ENCODE data around the gene RASA3. TPM values are rescaled to one million over a fixed set of nuclear protein-coding genes. Genes with fewer than 3 reads are reported as not detected.

RASA3 gene
- total RNA-seq, 2 experiments from 2014 or later, result 97.2 to 99.3 TPM

DNA sequence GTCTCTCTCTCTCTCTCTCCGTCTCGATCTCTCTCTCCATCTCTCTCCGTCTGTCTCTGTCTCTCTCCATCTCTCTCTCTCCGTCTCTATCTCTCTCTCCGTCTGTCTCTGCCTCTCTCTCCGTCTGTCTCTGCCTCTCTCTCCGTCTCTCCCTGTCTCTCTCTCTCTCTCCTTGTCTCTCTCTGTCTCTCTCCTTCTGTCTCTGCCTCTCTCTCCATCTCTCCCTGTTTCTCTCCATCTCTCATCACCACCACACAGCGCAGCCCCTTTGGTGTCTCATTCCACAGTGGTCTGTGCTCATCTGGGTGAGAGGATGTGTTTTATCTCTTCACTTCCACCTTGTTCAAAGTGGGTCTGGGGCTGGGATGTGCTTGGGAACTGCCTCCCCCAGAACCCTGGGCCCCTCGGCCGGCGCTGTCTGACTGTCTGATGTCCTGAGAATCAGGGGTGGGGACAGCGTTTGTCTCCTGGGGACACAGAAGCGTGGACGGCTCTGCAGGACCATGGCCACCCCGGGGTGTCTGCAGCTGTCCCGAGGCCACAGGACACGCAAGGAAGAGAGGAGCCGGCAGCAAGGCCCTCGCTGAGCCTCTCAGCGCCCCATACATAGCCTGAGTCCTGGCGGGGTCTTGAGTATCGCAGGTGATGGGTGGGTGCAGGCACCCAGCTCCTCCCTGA, 118.3 kb downstream of the RASA3 start:
- no peaks in the 10 kb centered on the region for H3K27me3 Mint-ChIP-seq

GRCh38 chr13:114013336-114013735, 119.1 kb downstream of the RASA3 start:
- Mint-ChIP-seq H3K27me3 (no peaks in the 10 kb centered on the region), H3K4me1 (peaks cover 6% of the 10 kb centered on the region), H3K36me3 (ENCODE audit: low read depth) (peaks cover 49% of the 10 kb centered on the region), H3K9me3 (no peaks in the 10 kb centered on the region), H3K4me3 (no peak overlapping the region), H3K27ac (no peak overlapping the region)
- ChIA-PET CTCF (no interaction called here), POLR2A (interaction anchor here (0.9 kb wide), 1 partner anchor 127 kb away, joined by 3 read pairs; no protein-coding TSS in a partner anchor)
- no peak for DNase-seq

More for the DNA sequence above, 118.3 kb downstream of the RASA3 start:
- no peak for DNase-seq
- Mint-ChIP-seq H3K36me3 (ENCODE audit: low read depth) (peaks cover 51% of the 10 kb centered on the region), H3K4me1 (peaks cover 6% of the 10 kb centered on the region), H3K4me3 (no peak overlapping the region), H3K27ac (no peak overlapping the region), H3K9me3 (no peaks in the 10 kb centered on the region)
- CTCF ChIA-PET, result no interaction called here
- POLR2A ChIA-PET, result no interaction called here

DNA sequence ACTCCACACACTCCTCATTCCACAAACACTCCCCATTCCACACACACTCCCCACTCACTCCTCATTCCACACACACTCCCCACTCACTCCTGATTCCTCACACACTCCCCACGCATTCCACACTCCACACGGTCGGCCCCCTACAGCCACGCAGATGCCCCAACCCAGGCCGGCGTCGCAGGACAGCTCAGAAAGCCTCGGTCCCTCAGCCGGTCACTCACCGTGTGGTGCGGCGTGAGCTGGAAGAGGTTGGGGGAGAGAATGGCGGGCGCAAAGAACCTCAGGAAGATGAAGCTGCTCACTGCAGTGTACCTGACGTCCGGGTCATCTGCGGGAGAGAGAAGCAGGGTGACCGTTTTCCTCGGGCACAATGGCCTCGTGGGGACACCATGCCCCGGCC, 119.5 kb downstream of the RASA3 start:
- Mint-ChIP-seq H3K27ac (no peak overlapping the region), H3K4me3 (no peak overlapping the region), H3K36me3 (ENCODE audit: low read depth) (peaks cover 45% of the 10 kb centered on the region), H3K27me3 (no peaks in the 10 kb centered on the region), H3K9me3 (no peaks in the 10 kb centered on the region), H3K4me1 (peaks cover 6% of the 10 kb centered on the region)
- POLR2A ChIA-PET, result interaction anchor here (0.9 kb wide), 1 partner anchor 128 kb away, joined by 3 read pairs; no protein-coding TSS in a partner anchor
- no peak for DNase-seq
- CTCF ChIA-PET, result no interaction called here

GRCh38 chr13:114012141-114012540, 120.3 kb downstream of the RASA3 start:
- Mint-ChIP-seq H3K4me3 (no peak overlapping the region), H3K4me1 (peaks cover 6% of the 10 kb centered on the region), H3K27me3 (no peaks in the 10 kb centered on the region), H3K9me3 (no peaks in the 10 kb centered on the region), H3K27ac (no peak overlapping the region), H3K36me3 (ENCODE audit: low read depth) (peaks cover 39% of the 10 kb centered on the region)
- POLR2A ChIA-PET, result no interaction called here
- CTCF ChIA-PET, result no interaction called here
- DNase-seq, result no peak

- Mint-ChIP-seq H3K4me1 (peaks cover 6% of the 10 kb centered on the region), H3K4me3 (no peak overlapping the region), H3K27me3 (no peaks in the 10 kb centered on the region), H3K36me3 (ENCODE audit: low read depth) (peaks cover 31% of the 10 kb centered on the region), H3K27ac (no peak overlapping the region), H3K9me3 (no peaks in the 10 kb centered on the region)
- CTCF ChIA-PET, result no interaction called here
- POLR2A ChIA-PET, result no interaction called here
- no peak for DNase-seq
Observed at GRCh38 chr13:114011226-114011625, 121.2 kb downstream of the RASA3 start.

- POLR2A ChIA-PET, result no interaction called here
Observed at GRCh38 chr13:114010401-114011101, 121.9 kb downstream of the RASA3 start.

DNA sequence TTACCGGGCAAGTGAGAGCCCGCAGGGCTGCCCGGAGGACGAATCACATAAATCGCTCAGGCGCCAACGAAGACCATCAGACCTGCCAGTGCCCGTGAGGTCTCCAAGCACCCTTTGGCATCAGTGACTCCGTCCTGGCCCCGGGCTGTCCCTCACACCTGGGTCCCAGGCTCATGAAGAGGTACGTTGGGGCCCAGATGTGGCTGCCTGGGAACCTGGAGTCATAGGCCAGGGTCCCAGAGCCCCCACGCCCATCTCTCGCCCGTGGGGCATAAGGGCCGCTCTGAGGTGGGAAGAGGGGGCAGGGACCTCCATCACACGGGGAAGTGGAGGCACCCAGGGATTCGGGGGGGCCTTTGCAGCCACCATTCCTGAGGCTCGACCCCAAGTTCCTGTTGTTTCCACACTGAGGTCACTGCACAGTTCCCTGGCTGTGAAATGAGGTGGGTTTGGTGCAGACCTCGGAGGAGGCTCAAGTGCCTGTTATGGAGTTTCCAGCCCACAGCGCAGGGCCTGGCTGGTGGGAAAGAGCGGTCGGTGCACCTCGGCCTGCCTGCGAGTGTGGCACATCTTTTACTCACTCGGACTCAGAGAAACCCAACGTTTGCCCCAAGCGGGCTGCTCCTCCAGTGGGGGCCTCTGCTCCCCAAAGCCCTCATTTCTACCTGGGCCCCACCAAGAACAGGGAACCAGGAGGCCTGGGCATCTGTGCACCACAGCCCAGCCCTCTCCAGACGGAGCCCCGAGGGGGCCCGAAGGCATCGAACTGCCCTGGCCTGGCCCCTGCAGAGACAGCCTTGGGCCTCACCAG, 122.6 kb downstream of the RASA3 start:
- Mint-ChIP-seq H3K27ac (no peak overlapping the region), H3K4me3 (no peak overlapping the region), H3K9me3 (no peaks in the 10 kb centered on the region), H3K27me3 (no peaks in the 10 kb centered on the region), H3K4me1 (peaks cover 5% of the 10 kb centered on the region), H3K36me3 (ENCODE audit: low read depth) (peaks cover 21% of the 10 kb centered on the region)
- no peak for DNase-seq
- ChIA-PET CTCF (interaction anchor here (0.6 kb wide), 1 partner anchor 101 kb away, joined by 3 read pairs; no protein-coding TSS in a partner anchor), POLR2A (no interaction called here)

More at GRCh38 chr13:114010401-114011101, 121.9 kb downstream of the RASA3 start:
- peaks cover 5% of the 10 kb centered on the region for H3K4me1 Mint-ChIP-seq
- no peak overlapping the region for H3K27ac Mint-ChIP-seq
- H3K36me3 Mint-ChIP-seq (ENCODE audit: low read depth), result peaks cover 26% of the 10 kb centered on the region
- H3K9me3 Mint-ChIP-seq, result no peaks in the 10 kb centered on the region
- H3K27me3 Mint-ChIP-seq, result no peaks in the 10 kb centered on the region
- H3K4me3 Mint-ChIP-seq, result no peak overlapping the region
- CTCF ChIA-PET, result interaction anchor here (0.6 kb wide), 1 partner anchor 101 kb away, joined by 3 read pairs; no protein-coding TSS in a partner anchor
- DNase-seq, result no peak

DNA sequence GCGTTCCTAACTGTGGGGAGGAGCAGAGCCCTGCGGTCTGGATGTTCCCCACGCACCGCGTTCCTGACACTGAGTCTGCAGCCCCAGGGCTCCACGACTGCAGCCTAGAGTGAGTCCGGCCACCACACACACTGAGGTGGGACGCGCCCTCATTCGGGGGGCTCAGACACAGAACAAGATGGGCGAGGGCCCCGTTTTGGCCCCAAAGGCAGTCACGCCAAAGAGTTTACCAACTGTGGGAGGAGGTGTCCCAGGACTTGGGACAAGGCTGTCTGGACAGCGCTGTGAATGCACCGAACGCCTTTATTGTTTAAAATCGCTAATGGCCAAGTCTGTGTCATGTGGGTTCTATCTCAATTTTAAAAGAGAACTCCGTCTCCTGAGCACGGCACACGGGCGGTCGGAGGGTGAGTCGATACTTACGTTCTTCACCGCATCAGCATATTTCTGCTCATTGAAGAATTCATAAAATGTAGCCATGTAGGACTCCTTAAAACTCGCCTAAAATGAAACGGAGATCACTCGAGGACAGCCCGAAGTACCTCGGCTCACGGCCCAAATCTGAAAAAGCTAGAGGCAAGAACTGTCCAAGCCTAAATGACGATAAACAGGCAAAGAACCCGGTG, 123.3 kb downstream of the RASA3 start:
- H3K9me3 Mint-ChIP-seq, result no peaks in the 10 kb centered on the region
- DNase-seq, result no peak
- no peak overlapping the region for H3K4me3 Mint-ChIP-seq
- no peak overlapping the region for H3K27ac Mint-ChIP-seq
- peaks cover 21% of the 10 kb centered on the region for H3K36me3 Mint-ChIP-seq (ENCODE audit: low read depth)
- ChIA-PET CTCF (no interaction called here), POLR2A (no interaction called here)
- peaks cover 5% of the 10 kb centered on the region for H3K4me1 Mint-ChIP-seq
- no peaks in the 10 kb centered on the region for H3K27me3 Mint-ChIP-seq

- no peak for DNase-seq
- ChIA-PET POLR2A (no interaction called here), CTCF (no interaction called here)
Observed at GRCh38 chr13:114007566-114007965, 124.9 kb downstream of the RASA3 start.

DNA sequence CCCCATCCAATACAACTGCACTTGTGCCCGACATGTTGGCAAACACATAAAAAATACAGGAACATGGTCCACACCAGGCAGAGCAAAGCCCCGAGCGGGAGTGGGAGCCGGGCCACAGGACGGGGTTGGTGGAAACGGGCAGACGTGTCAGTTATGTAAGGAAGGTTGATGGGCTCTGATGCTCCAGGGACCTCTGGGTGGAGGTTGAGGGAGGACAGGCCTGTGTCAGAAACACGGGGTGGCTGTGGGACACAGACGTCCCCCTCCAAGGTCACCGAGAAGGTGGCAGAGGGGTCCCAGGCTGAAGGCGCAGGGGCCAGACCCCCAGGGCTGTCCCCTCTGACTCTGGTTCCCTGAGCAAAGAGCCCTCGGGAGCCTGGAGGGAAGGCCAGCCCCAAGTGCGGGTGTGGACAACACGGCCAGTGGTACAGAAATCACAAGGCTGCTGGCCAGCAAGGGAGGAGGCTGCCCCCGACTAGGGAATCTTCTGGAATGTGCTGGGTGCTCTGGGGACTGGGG, 127.2 kb downstream of the RASA3 start:
- no peak overlapping the region for H3K4me3 Mint-ChIP-seq
- H3K27ac Mint-ChIP-seq, result no peak overlapping the region
- H3K9me3 Mint-ChIP-seq, result no peaks in the 10 kb centered on the region
- no peak for DNase-seq
- H3K27me3 Mint-ChIP-seq, result no peaks in the 10 kb centered on the region
- no peaks in the 10 kb centered on the region for H3K4me1 Mint-ChIP-seq
- peaks cover 25% of the 10 kb centered on the region for H3K36me3 Mint-ChIP-seq (ENCODE audit: low read depth)
- POLR2A ChIA-PET, result no interaction called here
- CTCF ChIA-PET, result no interaction called here

More at GRCh38 chr13:114007566-114007965, 124.9 kb downstream of the RASA3 start:
- Mint-ChIP-seq H3K27ac (no peak overlapping the region), H3K27me3 (no peaks in the 10 kb centered on the region), H3K36me3 (ENCODE audit: low read depth) (peaks cover 21% of the 10 kb centered on the region), H3K4me3 (no peak overlapping the region), H3K4me1 (peaks cover 5% of the 10 kb centered on the region), H3K9me3 (no peaks in the 10 kb centered on the region)

DNA sequence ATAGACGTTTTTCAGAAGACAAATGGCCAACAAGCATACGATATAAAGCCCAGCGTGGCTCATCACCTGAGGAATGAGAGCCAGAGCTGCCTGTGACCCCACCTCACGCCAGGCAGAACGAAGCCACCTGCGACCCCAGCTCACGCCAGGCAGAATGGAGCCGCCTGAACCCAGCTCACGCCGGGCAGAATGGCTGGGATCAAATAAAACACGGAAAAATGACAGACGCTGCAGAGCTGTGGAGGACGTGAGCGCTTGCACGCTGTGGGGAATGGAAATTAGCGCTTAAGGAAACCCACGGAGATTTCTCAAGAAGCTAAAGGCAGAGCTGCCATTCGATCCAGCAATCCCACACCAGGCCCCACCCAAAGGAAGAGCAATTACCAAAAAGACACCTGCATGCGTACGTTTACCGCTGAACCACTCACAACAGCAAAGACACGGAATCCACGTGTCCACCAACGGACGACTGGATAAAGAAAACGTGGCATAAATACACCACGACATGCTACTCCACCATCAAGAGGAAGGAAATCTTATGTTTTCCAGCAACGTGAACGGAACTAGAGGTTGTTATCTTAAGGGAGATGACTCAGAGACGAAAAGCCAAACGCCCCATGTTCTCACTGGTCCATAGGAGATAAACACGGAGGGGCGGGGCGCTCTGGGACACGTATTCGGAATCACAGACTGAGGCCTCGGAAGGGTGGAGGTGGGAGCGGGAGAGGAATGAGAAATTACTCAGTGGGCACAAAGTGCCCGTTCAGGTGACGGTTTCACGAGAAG, 127.8 kb downstream of the RASA3 start:
- no peak for DNase-seq
- Mint-ChIP-seq H3K4me3 (no peak overlapping the region), H3K27ac (no peak overlapping the region), H3K36me3 (ENCODE audit: low read depth) (peaks cover 21% of the 10 kb centered on the region), H3K9me3 (no peaks in the 10 kb centered on the region), H3K27me3 (no peaks in the 10 kb centered on the region), H3K4me1 (no peaks in the 10 kb centered on the region)
- POLR2A ChIA-PET, result no interaction called here
- CTCF ChIA-PET, result no interaction called here

DNA sequence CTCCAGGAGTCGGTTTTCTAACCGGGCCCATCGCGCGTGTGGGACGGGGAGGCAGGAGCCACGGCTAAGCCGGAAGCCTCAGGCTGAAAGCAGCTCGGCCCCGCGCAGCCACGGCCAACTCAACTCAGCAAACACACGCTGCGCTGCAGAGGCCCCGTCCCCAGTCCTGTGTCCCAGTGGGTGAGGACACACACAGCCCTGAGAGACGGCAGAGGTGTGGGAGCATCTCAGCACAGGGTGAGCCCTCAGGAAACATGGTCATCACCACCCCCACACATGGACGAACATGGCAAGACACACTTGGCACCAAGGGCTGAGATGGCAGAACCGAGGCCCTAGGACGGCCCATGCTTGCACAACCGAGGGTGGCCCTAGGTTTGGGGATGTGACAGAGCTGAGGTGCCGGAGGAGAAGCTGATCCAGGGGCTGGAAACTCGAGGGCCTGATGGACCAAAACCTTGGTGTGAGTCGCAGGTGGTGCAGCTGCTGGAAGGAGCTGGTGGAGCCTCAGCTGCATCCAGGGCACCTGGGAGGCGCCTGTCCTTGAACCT, 129.6 kb downstream of the RASA3 start:
- ChIA-PET POLR2A (no interaction called here), CTCF (no interaction called here)
- Mint-ChIP-seq H3K4me3 (no peak overlapping the region), H3K9me3 (no peaks in the 10 kb centered on the region), H3K27ac (no peak overlapping the region), H3K27me3 (no peaks in the 10 kb centered on the region), H3K36me3 (ENCODE audit: low read depth) (peaks cover 23% of the 10 kb centered on the region), H3K4me1 (peaks cover 3% of the 10 kb centered on the region)
- no peak for DNase-seq

All from activated CD4-positive, alpha-beta memory T cell treated with anti-CD3 and anti-CD28 coated beads, Interleukin-2, amount 10 ng/mL, durations not matched to agents 7 days and 5 days (primary cell).